AG09319 (cell line): ENCODE data around the gene CD244.

Experiments
- DNase-seq: peaks from one replicate; pipeline ENCODE4 v3.0.0-alpha.2; 2010; ENCODE audit warnings: low read depth; ENCODE audit errors: extremely low read depth
- TF ChIP-seq, protein P1 (sequence below): IDR thresholded peaks from 2 replicates; pipeline ENCODE4 v1.5.1; 2011; ENCODE audit warnings: low read depth, mild to moderate bottlenecking, inconsistent platforms, low read length, moderate library complexity

CD244 gene

DNA sequence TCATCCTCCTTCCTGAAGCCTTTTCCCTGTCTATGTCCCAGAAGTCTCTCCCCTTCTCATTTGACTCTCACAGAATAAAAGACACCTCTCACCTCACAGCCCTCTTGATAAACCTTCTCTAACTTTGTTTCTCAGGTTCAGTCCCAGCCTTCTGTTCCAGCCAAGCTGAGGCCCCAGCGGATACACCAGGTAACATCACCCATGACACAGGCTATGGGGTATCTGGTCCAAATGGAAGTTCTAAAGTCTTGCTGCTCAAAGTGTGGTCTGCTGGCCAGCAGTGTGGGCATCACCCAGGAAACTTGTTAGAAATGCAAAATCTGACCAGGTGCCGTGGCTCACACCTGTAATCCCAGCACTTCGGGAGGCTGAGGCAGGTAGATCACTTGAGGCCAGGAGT is 43.5 kb downstream of the CD244 start:
- no peak for DNase-seq
- TF ChIP-seq, protein P1, sequence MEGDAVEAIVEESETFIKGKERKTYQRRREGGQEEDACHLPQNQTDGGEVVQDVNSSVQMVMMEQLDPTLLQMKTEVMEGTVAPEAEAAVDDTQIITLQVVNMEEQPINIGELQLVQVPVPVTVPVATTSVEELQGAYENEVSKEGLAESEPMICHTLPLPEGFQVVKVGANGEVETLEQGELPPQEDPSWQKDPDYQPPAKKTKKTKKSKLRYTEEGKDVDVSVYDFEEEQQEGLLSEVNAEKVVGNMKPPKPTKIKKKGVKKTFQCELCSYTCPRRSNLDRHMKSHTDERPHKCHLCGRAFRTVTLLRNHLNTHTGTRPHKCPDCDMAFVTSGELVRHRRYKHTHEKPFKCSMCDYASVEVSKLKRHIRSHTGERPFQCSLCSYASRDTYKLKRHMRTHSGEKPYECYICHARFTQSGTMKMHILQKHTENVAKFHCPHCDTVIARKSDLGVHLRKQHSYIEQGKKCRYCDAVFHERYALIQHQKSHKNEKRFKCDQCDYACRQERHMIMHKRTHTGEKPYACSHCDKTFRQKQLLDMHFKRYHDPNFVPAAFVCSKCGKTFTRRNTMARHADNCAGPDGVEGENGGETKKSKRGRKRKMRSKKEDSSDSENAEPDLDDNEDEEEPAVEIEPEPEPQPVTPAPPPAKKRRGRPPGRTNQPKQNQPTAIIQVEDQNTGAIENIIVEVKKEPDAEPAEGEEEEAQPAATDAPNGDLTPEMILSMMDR, result no peak

DNA sequence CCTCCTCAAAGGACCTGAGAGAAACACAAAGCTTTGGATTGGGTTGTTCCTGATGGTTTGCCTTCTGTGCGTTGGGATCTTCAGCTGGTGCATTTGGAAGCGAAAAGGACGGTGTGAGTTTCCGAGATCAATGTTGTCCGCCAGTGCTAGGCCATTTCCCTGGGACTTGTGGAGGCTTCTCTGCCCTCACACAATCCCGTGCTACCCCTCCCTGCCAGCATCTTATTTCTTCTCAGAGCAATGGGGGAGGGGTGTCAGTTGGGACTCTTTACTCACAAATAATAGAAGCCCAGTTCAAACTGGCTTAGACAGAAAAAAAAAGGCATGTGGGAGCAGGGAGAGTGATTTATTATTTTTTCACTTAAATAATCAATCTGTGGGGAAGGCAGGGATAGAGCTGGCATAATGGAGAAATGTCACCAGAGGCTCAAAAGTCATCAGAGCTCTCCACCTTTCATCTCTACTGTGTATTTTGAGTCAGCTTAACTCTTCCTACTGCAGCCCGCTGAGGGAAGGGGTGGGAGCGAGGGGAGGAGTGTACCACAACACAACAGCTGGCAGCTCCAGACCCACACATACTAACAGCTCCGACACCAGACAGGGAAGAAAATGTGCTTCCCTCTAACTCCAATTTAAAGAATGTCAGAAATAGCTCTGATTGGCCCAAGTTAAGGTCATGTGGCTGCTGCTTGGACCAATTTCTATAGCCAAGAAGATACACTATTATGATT is 44.3 kb downstream of the CD244 start:
- DNase-seq, result no peak

DNA sequence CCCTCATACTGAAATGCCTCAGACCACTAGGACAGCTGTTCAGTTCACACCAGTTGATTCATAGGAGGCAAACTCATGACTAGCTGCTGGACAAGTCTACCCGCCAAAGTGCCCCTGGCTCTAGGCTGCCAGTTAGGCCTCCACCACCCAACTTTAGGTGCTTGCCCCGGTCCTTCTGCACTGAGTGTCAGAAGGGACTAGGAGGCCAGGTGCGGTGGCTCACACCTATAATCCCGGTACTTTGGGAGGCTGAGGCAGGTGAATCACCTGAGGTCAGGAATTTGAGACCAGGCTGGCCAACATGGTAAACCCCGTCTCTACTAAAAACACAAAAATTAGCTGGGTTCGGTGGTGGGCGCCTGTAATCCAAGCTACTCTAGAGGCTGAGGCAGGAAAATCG is 47.8 kb downstream of the CD244 start:
- DNase-seq, result no peak
- TF ChIP-seq, protein P1, result no peak

More for the DNA sequence above, 44.3 kb downstream of the CD244 start:
- TF ChIP-seq, protein P1, result no peak

DNA sequence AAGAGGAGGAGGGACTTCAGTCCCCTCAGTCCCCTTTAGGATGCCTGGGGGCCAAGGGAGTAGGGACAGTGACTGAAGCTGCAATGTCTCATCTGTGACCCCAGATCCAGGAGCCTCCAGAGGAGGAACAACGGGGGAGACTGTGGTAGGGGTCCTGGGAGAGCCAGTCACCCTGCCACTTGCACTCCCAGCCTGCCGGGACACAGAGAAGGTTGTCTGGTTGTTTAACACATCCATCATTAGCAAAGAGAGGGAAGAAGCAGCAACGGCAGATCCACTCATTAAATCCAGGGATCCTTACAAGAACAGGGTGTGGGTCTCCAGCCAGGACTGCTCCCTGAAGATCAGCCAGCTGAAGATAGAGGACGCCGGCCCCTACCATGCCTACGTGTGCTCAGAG is 48.4 kb downstream of the CD244 start:
- DNase-seq, result no peak
- TF ChIP-seq, protein P1, result no peak

DNA sequence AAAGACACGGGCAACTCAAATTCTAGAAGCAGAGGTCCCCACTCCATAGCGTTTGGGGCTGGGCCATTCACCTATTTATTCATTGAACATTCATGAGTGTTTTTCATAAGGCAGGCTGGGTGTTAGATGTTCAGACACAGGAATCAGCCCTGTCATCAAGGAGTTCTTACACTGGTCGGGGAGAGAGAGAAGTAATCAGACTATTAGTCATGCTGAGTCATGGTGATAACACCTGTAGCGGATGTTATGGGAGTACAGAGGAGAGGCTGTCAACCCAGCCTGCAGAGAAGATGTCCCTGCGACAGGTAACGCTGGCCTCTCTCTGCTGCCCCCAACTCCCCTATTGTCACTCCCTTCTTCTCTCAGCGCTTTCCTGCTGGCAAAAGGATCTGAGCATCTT is 49.5 kb downstream of the CD244 start:
- no peak for DNase-seq
- TF ChIP-seq, protein P1, result no peak

DNA sequence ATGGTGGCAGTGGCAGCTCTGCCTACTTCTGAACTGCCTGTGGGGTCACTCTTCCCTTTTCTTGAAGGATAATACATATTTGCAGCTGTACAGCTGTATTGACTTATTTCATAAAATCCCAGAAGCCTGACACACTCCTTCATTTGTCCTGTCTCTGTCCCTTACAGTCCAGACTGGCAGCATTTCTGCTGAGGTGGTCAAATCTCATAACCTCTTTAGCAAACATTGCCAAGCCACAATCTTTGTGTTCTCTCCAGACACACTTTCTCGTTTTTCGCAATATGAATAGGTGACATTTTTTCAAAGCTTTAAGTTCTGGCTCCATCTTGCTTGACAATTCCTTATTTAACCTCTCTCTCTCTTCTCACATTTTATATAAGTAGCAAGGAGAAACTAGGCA is 51.5 kb downstream of the CD244 start:
- TF ChIP-seq, protein P1, result no peak
- no peak for DNase-seq

DNA sequence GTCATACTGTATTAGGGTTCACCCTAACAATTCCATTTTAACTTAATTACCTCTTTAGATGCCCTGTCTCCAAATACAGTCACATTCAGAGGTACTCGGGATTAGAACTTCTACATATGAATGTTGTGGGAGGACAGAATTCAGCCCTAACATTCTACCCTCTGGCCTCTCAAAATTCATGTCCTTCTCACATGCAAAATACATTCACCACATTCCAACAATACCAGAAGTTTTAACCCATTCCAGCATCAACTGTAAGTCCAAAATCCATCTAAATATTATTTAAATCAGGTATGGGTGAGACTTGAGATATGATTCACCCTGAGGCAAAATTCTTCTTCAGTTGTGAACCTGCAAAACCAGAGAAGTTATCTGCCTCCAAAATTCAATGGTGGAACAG is 52.2 kb downstream of the CD244 start:
- TF ChIP-seq, protein P1, result no peak
- no peak for DNase-seq
